ENCODE results near the gene TBC1D24.
"Not testable (repeated sequence)": the region's sequence is repeated elsewhere in the genome, so short reads cannot be mapped to it uniquely, and the experiment has no call there.

The TBC1D24 gene

GRCh38 chr16:2469399-2470233 lies 5.3 kb upstream of the TBC1D24 start:
- DNase-seq, result no peak

GRCh38 chr16:2470234-2470601 lies 4.7 kb upstream of the TBC1D24 start:
- DNase-seq, result no peak

GRCh38 chr16:2470603-2471015 lies 4.3 kb upstream of the TBC1D24 start:
- DNase-seq, result no peak

GRCh38 chr16:2471016-2471652 lies 3.8 kb upstream of the TBC1D24 start, which contains the start of gene NTN3:
Gene NTN3 (plus strand): TSS chr16:2471297. CDS start chr16:2471702, 405 bp downstream.
- DNase-seq, result peak; percentile 20 to 29

GRCh38 chr16:2471653-2472487 lies 3.1 kb upstream of the TBC1D24 start:
- no peak for DNase-seq

- DNase-seq, result no peak
Measured at GRCh38 chr16:2472488-2472864, 2.5 kb upstream of the TBC1D24 start.

GRCh38 chr16:2472885-2473445 lies 2.0 kb upstream of the TBC1D24 start:
- no peak for DNase-seq

GRCh38 chr16:2473446-2473926 lies 1.4 kb upstream of the TBC1D24 start:
- DNase-seq, result peak in 1 of 2 donors; percentile 17

GRCh38 chr16:2473999-2474876 lies 689 bp upstream of the TBC1D24 start:
- DNase-seq, result peak; percentile 58 to 60

GRCh38 chr16:2475413-2476344 lies 752 bp downstream of the TBC1D24 start:
- peak; percentile 41 to 45 for DNase-seq

GRCh38 chr16:2476345-2476720 lies 1.4 kb downstream of the TBC1D24 start:
- DNase-seq, result no peak

- no peak for DNase-seq
Measured at GRCh38 chr16:2476741-2477140, 1.8 kb downstream of the TBC1D24 start.

GRCh38 chr16:2477327-2477726 lies 2.4 kb downstream of the TBC1D24 start:
- no peak for DNase-seq

- no peak for DNase-seq
Measured at GRCh38 chr16:2478279-2478678, 3.4 kb downstream of the TBC1D24 start.

GRCh38 chr16:2479996-2480395 lies 5.1 kb downstream of the TBC1D24 start:
- not testable (repeated sequence) for DNase-seq

- no peak for DNase-seq
Measured at GRCh38 chr16:2480948-2481347, 6.0 kb downstream of the TBC1D24 start.

GRCh38 chr16:2481676-2482075 lies 6.7 kb downstream of the TBC1D24 start:
- DNase-seq, result no peak

GRCh38 chr16:2482249-2482648 lies 7.3 kb downstream of the TBC1D24 start:
- no peak for DNase-seq

GRCh38 chr16:2482708-2483534 lies 8.0 kb downstream of the TBC1D24 start:
- DNase-seq, result no peak
